A673 (cell line): ENCODE data around the gene NUCB1. TPM values are rescaled to one million over a fixed set of nuclear protein-coding genes. Genes with fewer than 3 reads are reported as not detected.
"Not testable (repeated sequence)": the region's sequence is repeated elsewhere in the genome, so short reads cannot be mapped to it uniquely, and the experiment has no call there.

ENCODE experiments used
- BruUV-seq: library from RNA; stranded (reverse); fragments of 400-500 nt; replicated peaks from 2 replicates; lab custom pipeline; 2021; lab: Mats Ljungman, UMichigan
- CTCF ChIA-PET: fragments of 300-600 bp; sonication (Branson Sonifier 250); formaldehyde crosslinking; loops from one replicate; lab custom pipeline; 2022; ENCODE audit warnings: antibody characterized with exemption; lab: Charles Lee
- POLR2A ChIA-PET: fragments of 300-600 bp; sonication (Branson Sonifier 250); formaldehyde crosslinking; loops from one replicate; lab custom pipeline; 2022; ENCODE audit warnings: antibody characterized with exemption; ENCODE audit not compliant: low non-redundant PET; lab: Charles Lee
- DNase-seq: peaks from one replicate; pipeline ENCODE4 v3.0.0-alpha.2; 2015; ENCODE audit warnings: low spot score
- H3K27ac ChIP-seq: fragments of 200-600 bp; sonication (generic); 2 replicates; pipeline ENCODE4 v1.5.1; 2016; ENCODE audit warnings: mixed run types, low read depth, mild to moderate bottlenecking, mixed read lengths, antibody characterized with exemption, low read length; ENCODE audit not compliant: poor library complexity, severe bottlenecking
- H3K27me3 ChIP-seq: fragments of 200-600 bp; sonication (generic); replicated peaks from 2 replicates; pipeline ENCODE4 v1.6.1; 2017; ENCODE audit warnings: mixed run types, low read depth, mild to moderate bottlenecking, mixed read lengths, antibody characterized with exemption, low read length; ENCODE audit not compliant: insufficient read depth, poor library complexity
- H3K36me3 ChIP-seq: fragments of 200-600 bp; sonication (generic); 2 replicates; pipeline ENCODE4 v1.6.1; 2016; ENCODE audit warnings: mixed run types, mild to moderate bottlenecking, mixed read lengths, antibody characterized with exemption, low read length; ENCODE audit not compliant: insufficient read depth, poor library complexity, severe bottlenecking
- H3K4me1 ChIP-seq: fragments of 200-600 bp; sonication (generic); 2 replicates; pipeline ENCODE4 v1.6.1; 2017; ENCODE audit warnings: mixed run types, mild to moderate bottlenecking, mixed read lengths, antibody characterized with exemption, low read length; ENCODE audit not compliant: insufficient read depth, poor library complexity, severe bottlenecking
- H3K4me3 ChIP-seq: fragments of 200-600 bp; sonication (generic); 2 replicates; pipeline ENCODE4 v1.5.1; 2016; ENCODE audit warnings: low read depth, mixed run types, mild to moderate bottlenecking, mixed read lengths, low read length; ENCODE audit not compliant: poor library complexity, severe bottlenecking
- H3K9me3 ChIP-seq: fragments of 200-600 bp; sonication (generic); 2 replicates; pipeline ENCODE4 v1.6.1; 2016; ENCODE audit warnings: mixed run types, low read depth, mild to moderate bottlenecking, mixed read lengths, antibody characterized with exemption, low read length; ENCODE audit not compliant: poor library complexity, severe bottlenecking
- CTCF ChIP-seq: fragments of 300-800, 200-600 bp; sonication (generic); conservative IDR thresholded peaks from 2 replicates; pipeline ENCODE4 v1.5.1; 2017; ENCODE audit warnings: low read depth, mild to moderate bottlenecking, antibody characterized with exemption, low read length, moderate library complexity, mixed read lengths
- EZH2 ChIP-seq: fragments of 200-600 bp; sonication (generic); IDR thresholded peaks from 2 replicates; pipeline ENCODE4 v1.6.1; 2017; ENCODE audit warnings: borderline replicate concordance, low read depth, mild to moderate bottlenecking, mixed read lengths, antibody characterized with exemption, low read length; ENCODE audit not compliant: poor library complexity, severe bottlenecking
- intact Hi-C: fragments of 100-400 bp; cut with micrococcal nuclease; formaldehyde crosslinking; loops from one replicate; pipeline ENCODE4 v1.10.0; 2022; ENCODE audit not compliant: unreplicated experiment
- total RNA-seq: library from RNA; stranded (reverse); gene quantifications from 2 replicates; pipeline ENCODE4 v1.2.3, GENCODE V29; 2021

Gene NUCB1
- total RNA-seq, 1 experiment from 2014 or later = 86.7 TPM

- POLR2A ChIA-PET = no interaction called here
- CTCF ChIA-PET = no interaction called here
- no TSS peak for BruUV-seq
Observed at GRCh38 chr19:48915757-48916156, 15.6 kb downstream of the NUCB1 start.

GRCh38 chr19:48918071-48918470, 18.0 kb downstream of the NUCB1 start:
- no TSS peak for BruUV-seq
- peaks cover 17% of the 10 kb centered on the region for H3K36me3 ChIP-seq

More at GRCh38 chr19:48915757-48916156, 15.6 kb downstream of the NUCB1 start:
- H3K4me3 ChIP-seq = no peak overlapping the region
- no peaks in the 10 kb centered on the region for H3K9me3 ChIP-seq
- TF ChIP-seq EZH2 (no peak), CTCF (no peak)
- no peaks in the 10 kb centered on the region for H3K4me1 ChIP-seq
- H3K27me3 ChIP-seq = no peaks in the 10 kb centered on the region
- intact Hi-C loops = no loop called here
- H3K36me3 ChIP-seq = peaks cover 22% of the 10 kb centered on the region
- DNase-seq = no peak
- no peak overlapping the region for H3K27ac ChIP-seq

GRCh38 chr19:48918801-48919247, 18.7 kb downstream of the NUCB1 start:
- Histone ChIP-seq H3K4me1 (no peaks in the 10 kb centered on the region), H3K36me3 (peaks cover 11% of the 10 kb centered on the region), H3K4me3 (no peak overlapping the region), H3K9me3 (no peaks in the 10 kb centered on the region), H3K27ac (no peak overlapping the region), H3K27me3 (no peaks in the 10 kb centered on the region)
- intact Hi-C loops = no loop called here
- DNase-seq = peak; percentile 70
- BruUV-seq = no TSS peak
- TF ChIP-seq EZH2 = no peak
- CTCF ChIA-PET = interaction anchor here (0.6 to 0.8 kb wide), 2 partner anchors 52 to 131 kb away, joined by 3 read pairs; no protein-coding TSS in a partner anchor
- POLR2A ChIA-PET = no interaction called here

More at GRCh38 chr19:48918071-48918470, 18.0 kb downstream of the NUCB1 start:
- Histone ChIP-seq H3K9me3 (no peaks in the 10 kb centered on the region), H3K4me1 (no peaks in the 10 kb centered on the region), H3K27me3 (no peaks in the 10 kb centered on the region), H3K27ac (no peak overlapping the region), H3K4me3 (no peak overlapping the region)
- TF ChIP-seq EZH2 (no peak), CTCF (no peak)
- DNase-seq = no peak
- ChIA-PET CTCF (interaction anchor here (0.7 kb wide), 1 partner anchor 75 kb away, joined by 4 read pairs; no protein-coding TSS in a partner anchor), POLR2A (no interaction called here)
- intact Hi-C loops = no loop called here

- POLR2A ChIA-PET, H3K36me3 ChIP-seq, H3K4me3 ChIP-seq, BruUV-seq, DNase-seq, H3K9me3 ChIP-seq, intact Hi-C loops, H3K4me1 ChIP-seq, H3K27me3 ChIP-seq, H3K27ac ChIP-seq: not testable (repeated sequence)
- CTCF ChIA-PET = interaction anchor here (0.6 to 0.8 kb wide), 2 partner anchors 51 to 131 kb away, joined by 3 read pairs; no protein-coding TSS in a partner anchor
Observed at GRCh38 chr19:48919271-48919670, 19.2 kb downstream of the NUCB1 start.
